IMR-90 (cell line): ENCODE measurements around the gene BET1L. TPM values are rescaled to one million over a fixed set of nuclear protein-coding genes. Genes with fewer than 3 reads are reported as not detected.

Source experiments
- ATAC-seq: fragments of 200-7000 bp; cut with Tn5 transposase; 2 replicates; pipeline ENCODE4 v1.9.1; 2020; ENCODE audit warnings: low read depth, mild to moderate bottlenecking, moderate library complexity
- BruUV-seq: library from RNA; stranded (reverse); fragments of 400-500 nt; replicated peaks from 2 replicates; lab custom pipeline; 2021; lab: Mats Ljungman, UMichigan
- CTCF ChIA-PET: fragments of 300-600 bp; formaldehyde crosslinking; extraction: SDS; loops from one replicate; lab custom pipeline; 2021; ENCODE audit warnings: antibody characterized with exemption; lab: Yijun Ruan, JAX
- POLR2A ChIA-PET: fragments of 300-600 bp; sonication (Branson Sonifier 250); formaldehyde crosslinking; loops from one replicate; lab custom pipeline; 2022; ENCODE audit warnings: antibody characterized with exemption; ENCODE audit not compliant: unreplicated experiment; lab: Charles Lee
- DNase-seq: peaks from one replicate; pipeline ENCODE4 v3.0.0; 2013
- H2AFZ ChIP-seq: replicated peaks from 2 replicates; pipeline ENCODE3; 2013; ENCODE audit warnings: low read length, mild to moderate bottlenecking; ENCODE audit not compliant: poor library complexity
- H2AK5ac ChIP-seq: 2 replicates; pipeline ENCODE4 v1.6.1; 2013; ENCODE audit warnings: low read depth, low read length, inconsistent platforms
- H2AK9ac ChIP-seq: replicated peaks from 2 replicates; pipeline ENCODE3; 2013; ENCODE audit warnings: mild to moderate bottlenecking, low read depth, low read length, moderate library complexity; ENCODE audit not compliant: poor library complexity
- H2BK120ac ChIP-seq: 2 replicates; pipeline ENCODE4 v1.6.1; 2013; ENCODE audit warnings: low read depth, low read length, inconsistent platforms
- H2BK15ac ChIP-seq: 3 replicates; pipeline ENCODE4 v1.6.1; 2013; ENCODE audit warnings: low read depth, low read length, inconsistent platforms
- H2BK20ac ChIP-seq: 2 replicates; pipeline ENCODE4 v1.6.1; 2013; ENCODE audit warnings: low read depth, mild to moderate bottlenecking, inconsistent platforms, low read length, moderate library complexity
- H2BK5ac ChIP-seq: 2 replicates; pipeline ENCODE4 v1.6.1; 2013; ENCODE audit warnings: mild to moderate bottlenecking, low read depth, low read length, inconsistent platforms; ENCODE audit not compliant: poor library complexity, severe bottlenecking
- H3K14ac ChIP-seq: replicated peaks from 2 replicates; pipeline ENCODE4 v1.6.1; 2013; ENCODE audit warnings: low read depth, low read length, inconsistent platforms
- H3K18ac ChIP-seq: 2 replicates; pipeline ENCODE4 v1.6.1; 2013; ENCODE audit warnings: low read depth, low read length, control low read depth
- H3K23ac ChIP-seq: 2 replicates; pipeline ENCODE4 v1.6.1; 2013; ENCODE audit warnings: low read depth, low read length, inconsistent platforms
- H3K27ac ChIP-seq: 2 replicates; pipeline ENCODE4 v1.5.1; 2013; ENCODE audit warnings: mild to moderate bottlenecking, control low read depth, low read length; ENCODE audit not compliant: insufficient read depth
- H3K27me3 ChIP-seq: 2 replicates; pipeline ENCODE4 v1.6.1; 2013; ENCODE audit warnings: low read length; ENCODE audit not compliant: control insufficient read depth, insufficient read depth
- H3K36me3 ChIP-seq: 2 replicates; pipeline ENCODE4 v1.6.1; 2013; ENCODE audit warnings: low read length, mixed read lengths; ENCODE audit not compliant: control insufficient read depth, insufficient read depth
- H3K4ac ChIP-seq: 2 replicates; pipeline ENCODE4 v1.6.1; 2013; ENCODE audit warnings: low read depth, low read length, inconsistent platforms
- H3K4me1 ChIP-seq: 2 replicates; pipeline ENCODE4 v1.6.1; 2013; ENCODE audit warnings: low read length, mixed read lengths; ENCODE audit not compliant: control insufficient read depth, insufficient read depth
- H3K4me2 ChIP-seq: 2 replicates; pipeline ENCODE4 v1.6.1; 2013; ENCODE audit warnings: low read depth, mild to moderate bottlenecking, control low read depth, low read length, moderate library complexity
- H3K4me3 ChIP-seq: 2 replicates; pipeline ENCODE4 v1.5.1; 2013; ENCODE audit warnings: low read depth, mild to moderate bottlenecking, control low read depth, low read length, moderate library complexity; ENCODE audit not compliant: insufficient read depth
- H3K56ac ChIP-seq: 2 replicates; pipeline ENCODE4 v1.6.1; 2013; ENCODE audit warnings: low read length, inconsistent platforms; ENCODE audit not compliant: insufficient read depth; ENCODE audit errors: extremely low read depth
- H3K79me1 ChIP-seq, 2 experiments: 2 replicates each; pipeline ENCODE4 v1.6.1; 2013; ENCODE audit warnings: low read length in 2 of 2, inconsistent platforms in 1 of 2, low read depth in 1 of 2
- H3K9ac ChIP-seq: 2 replicates; pipeline ENCODE4 v1.6.1; 2013; ENCODE audit warnings: low read depth, low read length, control low read depth
- H3K9me1 ChIP-seq: 2 replicates; pipeline ENCODE4 v1.6.1; 2013; ENCODE audit warnings: low read length, inconsistent platforms; ENCODE audit not compliant: insufficient read depth
- H3K9me3 ChIP-seq: 2 replicates; pipeline ENCODE4 v1.6.1; 2013; ENCODE audit warnings: low read length; ENCODE audit not compliant: control insufficient read depth, insufficient read depth
- H4K20me1 ChIP-seq: 2 replicates; pipeline ENCODE4 v1.6.1; 2013; ENCODE audit warnings: low read length, inconsistent platforms; ENCODE audit not compliant: insufficient read depth
- H4K5ac ChIP-seq: 2 replicates; pipeline ENCODE4 v1.6.1; 2013; ENCODE audit warnings: mild to moderate bottlenecking, low read depth, low read length, control low read depth
- H4K8ac ChIP-seq, 2 experiments: 2 replicates each; pipeline ENCODE4 v1.6.1; 2013; ENCODE audit warnings: low read depth in 2 of 2, low read length in 2 of 2, control low read depth in 1 of 2, inconsistent platforms in 1 of 2
- H4K91ac ChIP-seq: 2 replicates; pipeline ENCODE4 v1.6.1; 2013; ENCODE audit warnings: low read depth, low read length, inconsistent platforms; ENCODE audit not compliant: insufficient read depth
- BHLHE40 ChIP-seq: fragments of 150-350 bp; IDR thresholded peaks from 2 replicates; pipeline ENCODE4 v1.6.1; 2016; ENCODE audit warnings: mild to moderate bottlenecking, low read depth, low read length
- CEBPB ChIP-seq: IDR thresholded peaks from 2 replicates; pipeline ENCODE4 v1.6.1; 2012; ENCODE audit warnings: low read depth, low read length, improper control_type of control experiment
- CHD1 ChIP-seq: IDR thresholded peaks from 2 replicates; pipeline ENCODE4 v1.6.1; 2012; ENCODE audit warnings: low read depth, low read length, improper control_type of control experiment
- ELK1 ChIP-seq: fragments of 150-350 bp; IDR thresholded peaks from 2 replicates; pipeline ENCODE4 v1.6.1; 2016; ENCODE audit warnings: low read depth, mild to moderate bottlenecking, low read length, moderate library complexity, borderline replicate concordance
- FOS ChIP-seq: fragments of 150-350 bp; IDR thresholded peaks from 2 replicates; pipeline ENCODE4 v1.6.1; 2016; ENCODE audit warnings: low read depth, low read length
- MAFK ChIP-seq: IDR thresholded peaks from 2 replicates; pipeline ENCODE4 v1.6.1; 2012; ENCODE audit warnings: low read depth, low read length, improper control_type of control experiment
- MAZ ChIP-seq: IDR thresholded peaks from 2 replicates; pipeline ENCODE4 v1.6.1; 2012; ENCODE audit warnings: low read depth, mild to moderate bottlenecking, low read length, improper control_type of control experiment, moderate library complexity, borderline replicate concordance
- NFE2L2 ChIP-seq: fragments of 150-350 bp; IDR thresholded peaks from 2 replicates; pipeline ENCODE4 v1.6.1; 2016; ENCODE audit warnings: low read depth, mild to moderate bottlenecking, low read length
- POLR2A ChIP-seq: IDR thresholded peaks from 2 replicates; pipeline ENCODE4 v1.6.1; 2012; ENCODE audit warnings: mild to moderate bottlenecking, low read depth, low read length
- RAD21 ChIP-seq: IDR thresholded peaks from 2 replicates; pipeline ENCODE4 v1.6.1; 2012; ENCODE audit warnings: low read length, improper control_type of control experiment
- RCOR1 ChIP-seq: IDR thresholded peaks from 2 replicates; pipeline ENCODE4 v1.6.1; 2012; ENCODE audit warnings: mild to moderate bottlenecking, low read length, improper control_type of control experiment; ENCODE audit not compliant: insufficient replicate concordance
- RFX5 ChIP-seq: IDR thresholded peaks from 2 replicates; pipeline ENCODE4 v1.8.0; 2012; ENCODE audit warnings: low read depth, mild to moderate bottlenecking, low read length, moderate library complexity
- SMC3 ChIP-seq: fragments of 150-350 bp; IDR thresholded peaks from 2 replicates; pipeline ENCODE4 v1.6.1; 2016; ENCODE audit warnings: low read depth, mild to moderate bottlenecking, antibody characterized with exemption, low read length, moderate library complexity
- WGBS, 2 experiments: methylation state at CpG; one replicate each; pipeline versions ENCODE4 v1.1.5 to v1.1.7; 2013; ENCODE audit warnings: missing lambda C conversion rate in 2 of 2; ENCODE audit not compliant: insufficient read length in 1 of 2; ENCODE audit errors: extremely low coverage in 2 of 2; 5-methylcytosine and 5-hydroxymethylcytosine counted together
- dilution Hi-C: fragments of 300-500 bp; cut with HindIII; formaldehyde crosslinking; loops from one replicate; pipeline ENCODE4 v1.14.3; 2018; ENCODE audit warnings: low sequenced_read_pairs; ENCODE audit not compliant: unreplicated experiment
- in situ Hi-C: fragments of 300-500 bp; cut with MboI; formaldehyde crosslinking; loops from 3 replicates; pipeline ENCODE4 v1.14.3; 2019; ENCODE audit warnings: low sequenced_read_pairs, inconsistent platforms, mixed read lengths
- intact Hi-C: fragments of 100-400 bp; cut with micrococcal nuclease; formaldehyde crosslinking; loops from 2 replicates; pipeline ENCODE4 v1.10.0; 2022
- polyA plus RNA-seq, 3 experiments: library from polyadenylated mRNA; depleted of rRNA; stranded (reverse); fragments of >200 nt; gene quantifications; 2 replicates each; pipeline ENCODE4 v1.2.3, GENCODE V29; 2012; ENCODE audit warnings: low replicate concordance in 1 of 3
- total RNA-seq: library from RNA; depleted of rRNA; stranded (reverse); fragments of >200 nt; gene quantifications from 2 replicates; pipeline ENCODE4 v1.2.3, GENCODE V29; 2012
- TF ChIP-seq, protein P1 (sequence below): conservative IDR thresholded peaks from 2 replicates; pipeline ENCODE4 v1.5.1; 2012; ENCODE audit warnings: mild to moderate bottlenecking, low read depth, low read length, improper control_type of control experiment
- TF ChIP-seq, protein P2 (sequence below): fragments of 150-350 bp; IDR thresholded peaks from 2 replicates; pipeline ENCODE4 v1.6.1; 2017; ENCODE audit warnings: mild to moderate bottlenecking, antibody characterized with exemption, low read length, low read depth

BET1L gene
- total and polyA plus RNA-seq, 2 of the 4 experiments (the other 2 are of a cell fraction), result 10.8 to 90.7 TPM

DNA sequence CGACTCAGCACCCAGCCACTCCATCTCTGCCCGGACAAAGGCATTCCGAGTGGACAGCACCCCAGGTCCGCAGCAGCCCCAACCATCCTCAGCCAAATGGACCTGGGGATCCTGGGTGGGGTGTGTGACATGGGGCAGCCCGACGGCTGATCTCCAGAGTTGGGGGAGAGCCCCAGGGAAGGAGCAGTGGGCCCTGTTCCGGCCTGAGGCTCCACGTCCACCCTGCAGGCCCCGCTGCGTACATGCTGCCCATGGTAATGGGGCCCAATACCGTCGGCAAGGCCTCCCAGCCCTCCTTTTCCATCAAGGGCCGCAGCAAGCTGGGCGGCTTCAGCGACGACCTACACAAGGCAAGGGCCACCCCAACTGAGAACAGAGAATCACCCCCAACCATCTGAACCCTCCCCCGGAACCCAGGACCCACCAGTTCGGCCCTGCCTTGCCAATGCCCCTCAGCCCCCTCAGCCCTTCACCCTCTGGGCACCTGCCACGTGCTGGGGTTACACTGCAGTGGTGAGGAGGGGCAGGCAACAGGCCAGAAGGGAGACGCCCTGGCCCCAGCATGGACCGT is 8.9 kb downstream of the BET1L start:
- ChIA-PET POLR2A (no interaction called here), CTCF (no interaction called here)
- no peak overlapping the region for H3K56ac ChIP-seq
- no peak for ATAC-seq
- DNase-seq, result no peak
- H3K9ac ChIP-seq, result no peak overlapping the region
- no peak overlapping the region for H3K23ac ChIP-seq
- intact Hi-C loops, result no loop called here
- H2BK120ac ChIP-seq, result no peak overlapping the region
- no peak overlapping the region for H3K14ac ChIP-seq
- peaks cover 12% of the 10 kb centered on the region; the same call in 1 of the 2 replicates for H3K9me1 ChIP-seq
- H3K27me3 ChIP-seq, result no peaks in the 10 kb centered on the region
- BruUV-seq, result no TSS peak
- dilution Hi-C loops, result no loop called here
- in situ Hi-C loops, result no loop called here
- H3K9me3 ChIP-seq, result no peaks in the 10 kb centered on the region
- no peak for TF ChIP-seq RCOR1
- TF ChIP-seq MAZ, result no peak
- TF ChIP-seq NFE2L2, result no peak
- TF ChIP-seq, protein P1, sequence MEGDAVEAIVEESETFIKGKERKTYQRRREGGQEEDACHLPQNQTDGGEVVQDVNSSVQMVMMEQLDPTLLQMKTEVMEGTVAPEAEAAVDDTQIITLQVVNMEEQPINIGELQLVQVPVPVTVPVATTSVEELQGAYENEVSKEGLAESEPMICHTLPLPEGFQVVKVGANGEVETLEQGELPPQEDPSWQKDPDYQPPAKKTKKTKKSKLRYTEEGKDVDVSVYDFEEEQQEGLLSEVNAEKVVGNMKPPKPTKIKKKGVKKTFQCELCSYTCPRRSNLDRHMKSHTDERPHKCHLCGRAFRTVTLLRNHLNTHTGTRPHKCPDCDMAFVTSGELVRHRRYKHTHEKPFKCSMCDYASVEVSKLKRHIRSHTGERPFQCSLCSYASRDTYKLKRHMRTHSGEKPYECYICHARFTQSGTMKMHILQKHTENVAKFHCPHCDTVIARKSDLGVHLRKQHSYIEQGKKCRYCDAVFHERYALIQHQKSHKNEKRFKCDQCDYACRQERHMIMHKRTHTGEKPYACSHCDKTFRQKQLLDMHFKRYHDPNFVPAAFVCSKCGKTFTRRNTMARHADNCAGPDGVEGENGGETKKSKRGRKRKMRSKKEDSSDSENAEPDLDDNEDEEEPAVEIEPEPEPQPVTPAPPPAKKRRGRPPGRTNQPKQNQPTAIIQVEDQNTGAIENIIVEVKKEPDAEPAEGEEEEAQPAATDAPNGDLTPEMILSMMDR, result no peak
- TF ChIP-seq ELK1, result no peak
- TF ChIP-seq POLR2A, result no peak
- no peak for TF ChIP-seq RFX5
- TF ChIP-seq RAD21, result no peak
- TF ChIP-seq CHD1, result no peak
- TF ChIP-seq MAFK, result no peak
- TF ChIP-seq CEBPB, result no peak
- no peak for TF ChIP-seq FOS
- TF ChIP-seq BHLHE40, result no peak
- TF ChIP-seq, protein P2, sequence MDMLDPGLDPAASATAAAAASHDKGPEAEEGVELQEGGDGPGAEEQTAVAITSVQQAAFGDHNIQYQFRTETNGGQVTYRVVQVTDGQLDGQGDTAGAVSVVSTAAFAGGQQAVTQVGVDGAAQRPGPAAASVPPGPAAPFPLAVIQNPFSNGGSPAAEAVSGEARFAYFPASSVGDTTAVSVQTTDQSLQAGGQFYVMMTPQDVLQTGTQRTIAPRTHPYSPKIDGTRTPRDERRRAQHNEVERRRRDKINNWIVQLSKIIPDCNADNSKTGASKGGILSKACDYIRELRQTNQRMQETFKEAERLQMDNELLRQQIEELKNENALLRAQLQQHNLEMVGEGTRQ, result no peak
- no peak for TF ChIP-seq SMC3
- H2AFZ ChIP-seq, result no peak overlapping the region
- no CpG with 5 or more reads among the region's 21 CpGs for WGBS, 2 experiments
- H2BK5ac ChIP-seq, result no peak overlapping the region
- no peak overlapping the region for H4K8ac ChIP-seq
- no peak overlapping the region for H2AK9ac ChIP-seq
- no peak overlapping the region for H2BK20ac ChIP-seq
- no peak overlapping the region for H3K27ac ChIP-seq
- H3K4me2 ChIP-seq, result no peak overlapping the region
- no peak overlapping the region; the same call in 1 of the 2 replicates for H2AK5ac ChIP-seq
- no peak overlapping the region for H3K4me3 ChIP-seq
- no peaks in the 10 kb centered on the region for H3K4me1 ChIP-seq
- peaks cover 25% of the 10 kb centered on the region for H4K20me1 ChIP-seq
- H2BK15ac ChIP-seq, result no peak overlapping the region
- no peak overlapping the region for H3K18ac ChIP-seq
- H4K5ac ChIP-seq, result no peak overlapping the region
- H4K91ac ChIP-seq, result no peak overlapping the region
- H3K4ac ChIP-seq, result no peak overlapping the region
- H3K79me1 ChIP-seq, result peaks cover 6 to 31% of the 10 kb centered on the region in 2 experiments; a peak in 2 of 4 replicates
- peaks cover 20% of the 10 kb centered on the region for H3K36me3 ChIP-seq
